CD4-positive, alpha-beta T cell (primary cell): Measurements from ENCODE around the gene CDS2. TPM values are rescaled to one million over a fixed set of nuclear protein-coding genes. Genes with fewer than 3 reads are reported as not detected.

ENCODE experiments used
- ATAC-seq: fragments of 200-7000 bp; cut with Tn5 transposase; one replicate; pipeline ENCODE4 v1.10.0; 2022; ENCODE audit warnings: mild to moderate bottlenecking; ENCODE audit not compliant: poor library complexity
- CTCF ChIA-PET: fragments of 350-600 bp; sonication (Branson Sonifier 250); formaldehyde crosslinking; loops from one replicate; lab custom pipeline; 2021; ENCODE audit warnings: antibody characterized with exemption, inconsistent platforms; lab: Charles Lee
- POLR2A ChIA-PET: fragments of 350-600 bp; sonication (Branson Sonifier 250); formaldehyde crosslinking; loops from one replicate; lab custom pipeline; 2021; ENCODE audit warnings: antibody characterized with exemption, inconsistent platforms; lab: Charles Lee
- DNase-seq, 14 experiments: peaks; one replicate each; pipeline ENCODE4 v3.0.0-alpha.2; 2013 to 2020; ENCODE audit warnings: mixed read lengths in 2 of 14
- H3K27ac ChIP-seq, 2 donors: one replicate each; pipeline versions ENCODE4 v1.5.1 to v1.7.0; 2013; ENCODE audit warnings: low read length in 2 of 2, low read depth in 1 of 2, mild to moderate bottlenecking in 1 of 2
- H3K27me3 ChIP-seq, 2 experiments: 1 replicate in 1 of 2; 2 replicates in 1 of 2; pipeline versions ENCODE4 v1.6.1 to v1.7.0; 2013; ENCODE audit warnings: low read length in 2 of 2, control low read depth in 1 of 2, mild to moderate bottlenecking in 1 of 2, moderate library complexity in 1 of 2; ENCODE audit not compliant: insufficient read depth in 2 of 2, control insufficient read depth in 1 of 2
- H3K36me3 ChIP-seq: one replicate; pipeline ENCODE4 v1.6.1; 2013; ENCODE audit warnings: low read length, control low read depth; ENCODE audit not compliant: insufficient read depth
- H3K4me1 ChIP-seq: one replicate; pipeline ENCODE4 v1.6.1; 2013; ENCODE audit warnings: low read length, control low read depth; ENCODE audit not compliant: insufficient read depth
- H3K4me3 ChIP-seq: one replicate; pipeline ENCODE4 v1.5.1; 2013; ENCODE audit warnings: mild to moderate bottlenecking, low read length, moderate library complexity
- H3K9me3 ChIP-seq, 2 experiments: 1 replicate in 1 of 2; 2 replicates in 1 of 2; pipeline versions ENCODE4 v1.6.1 to v1.7.0; 2013; ENCODE audit warnings: low read length in 2 of 2, mild to moderate bottlenecking in 2 of 2, control low read depth in 1 of 2, moderate library complexity in 1 of 2; ENCODE audit not compliant: control insufficient read depth in 1 of 2, insufficient read depth in 1 of 2
- H3K27ac Mint-ChIP-seq: one replicate; pipeline ENCODE4 v1.8.0; 2020; ENCODE audit warnings: mixed read lengths
- H3K27me3 Mint-ChIP-seq: one replicate; pipeline ENCODE4 v1.8.0; 2021; ENCODE audit warnings: mixed read lengths
- H3K36me3 Mint-ChIP-seq: one replicate; pipeline ENCODE4 v1.8.0; 2021; ENCODE audit warnings: low read depth, mixed read lengths
- H3K4me1 Mint-ChIP-seq: one replicate; pipeline ENCODE4 v1.8.0; 2021; ENCODE audit warnings: low read depth, mixed read lengths
- H3K4me3 Mint-ChIP-seq: one replicate; pipeline ENCODE4 v1.8.0; 2020; ENCODE audit warnings: mild to moderate bottlenecking, mixed read lengths
- H3K9me3 Mint-ChIP-seq: one replicate; pipeline ENCODE4 v1.8.0; 2020; ENCODE audit warnings: mixed read lengths
- intact Hi-C, 2 experiments: fragments of 100-400 bp; cut with DNase I in 1 of 2; cut with micrococcal nuclease in 1 of 2; formaldehyde crosslinking; loops; one replicate each; pipeline versions ENCODE4 v1.15.1 to v1.9.0; 2023 to 2025; cut with DNase I, micrococcal nuclease
- total RNA-seq, 174 experiments: library from RNA in 2 of 174; stranded (reverse) in 2 of 174; gene quantifications; one replicate each; pipeline ENCODE4 v1.2.3 and lab custom pipeline; 2021 to 2026
- TF ChIP-seq, protein P1 (sequence below): fragments of 200-600 bp; IDR thresholded peaks from one replicate; pipeline ENCODE4 v1.8.0; 2022; ENCODE audit warnings: antibody characterized with exemption, mild to moderate bottlenecking

CDS2 gene
- total RNA-seq, 2 experiments from 2014 or later = 62.4 to 65.0 TPM

DNA sequence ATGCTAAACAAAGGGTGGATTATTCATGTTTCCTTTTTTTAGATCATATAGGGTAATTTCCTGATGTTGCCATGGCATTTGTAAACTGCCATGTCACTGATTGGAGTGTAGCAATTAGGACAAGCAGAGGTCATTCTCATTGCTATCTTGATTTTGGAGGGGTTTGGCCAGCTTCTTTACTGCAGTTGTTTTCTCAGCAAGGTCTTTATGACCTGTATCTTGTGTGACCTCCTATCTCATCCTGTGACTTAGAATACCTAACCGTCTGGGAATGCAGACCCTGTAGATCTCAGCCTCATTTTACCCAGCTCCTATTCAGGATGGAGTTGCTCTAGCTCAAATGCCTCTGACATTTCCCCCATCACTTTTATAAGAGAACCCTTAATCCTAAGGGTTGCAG is 53.6 kb downstream of the CDS2 start:
- no peak overlapping the region for H3K27ac ChIP-seq
- CTCF ChIA-PET = interaction anchor here (1.4 kb wide), 1 partner anchor 54 kb away, joined by 3 read pairs; the partner anchor contains the start of gene CDS2
- H3K36me3 Mint-ChIP-seq = peaks cover 90% of the 10 kb centered on the region

DNA sequence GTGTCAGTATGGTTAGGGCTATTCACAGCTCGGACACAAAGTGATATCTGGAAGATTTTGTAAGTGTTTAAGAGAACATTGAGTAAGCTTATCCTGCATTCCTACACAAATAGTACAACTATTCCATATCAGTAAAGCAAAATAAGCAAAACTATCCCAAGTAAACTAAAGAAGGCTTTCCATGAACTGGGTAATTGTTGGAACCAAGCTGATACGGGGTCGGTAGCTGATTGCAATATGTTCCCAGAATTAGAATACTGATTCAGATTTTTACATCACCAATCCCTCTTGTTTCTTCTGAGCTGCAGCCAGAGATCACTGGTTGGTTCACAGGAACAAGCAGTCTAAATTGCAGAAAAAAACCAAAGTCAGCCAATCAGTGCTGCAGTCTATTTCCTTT is 54.1 kb downstream of the CDS2 start:
- Histone ChIP-seq H3K9me3 (no peaks in the 10 kb centered on the region), H3K27ac (no peak overlapping the region), H3K36me3 (peaks cover 79% of the 10 kb centered on the region), H3K27me3 (no peaks in the 10 kb centered on the region), H3K4me3 (no peak overlapping the region), H3K4me1 (no peaks in the 10 kb centered on the region)
- Mint-ChIP-seq H3K4me1 (no peaks in the 10 kb centered on the region), H3K36me3 (peaks cover 92% of the 10 kb centered on the region), H3K27ac (no peak overlapping the region), H3K4me3 (no peak overlapping the region), H3K9me3 (no peaks in the 10 kb centered on the region), H3K27me3 (no peaks in the 10 kb centered on the region)
- CTCF ChIA-PET = interaction anchor here (1.4 kb wide), 1 partner anchor 54 kb away, joined by 3 read pairs; the partner anchor contains the start of gene CDS2
- DNase-seq (no peak), ATAC-seq (no peak)
- TF ChIP-seq, protein P1, sequence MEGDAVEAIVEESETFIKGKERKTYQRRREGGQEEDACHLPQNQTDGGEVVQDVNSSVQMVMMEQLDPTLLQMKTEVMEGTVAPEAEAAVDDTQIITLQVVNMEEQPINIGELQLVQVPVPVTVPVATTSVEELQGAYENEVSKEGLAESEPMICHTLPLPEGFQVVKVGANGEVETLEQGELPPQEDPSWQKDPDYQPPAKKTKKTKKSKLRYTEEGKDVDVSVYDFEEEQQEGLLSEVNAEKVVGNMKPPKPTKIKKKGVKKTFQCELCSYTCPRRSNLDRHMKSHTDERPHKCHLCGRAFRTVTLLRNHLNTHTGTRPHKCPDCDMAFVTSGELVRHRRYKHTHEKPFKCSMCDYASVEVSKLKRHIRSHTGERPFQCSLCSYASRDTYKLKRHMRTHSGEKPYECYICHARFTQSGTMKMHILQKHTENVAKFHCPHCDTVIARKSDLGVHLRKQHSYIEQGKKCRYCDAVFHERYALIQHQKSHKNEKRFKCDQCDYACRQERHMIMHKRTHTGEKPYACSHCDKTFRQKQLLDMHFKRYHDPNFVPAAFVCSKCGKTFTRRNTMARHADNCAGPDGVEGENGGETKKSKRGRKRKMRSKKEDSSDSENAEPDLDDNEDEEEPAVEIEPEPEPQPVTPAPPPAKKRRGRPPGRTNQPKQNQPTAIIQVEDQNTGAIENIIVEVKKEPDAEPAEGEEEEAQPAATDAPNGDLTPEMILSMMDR = no peak
- POLR2A ChIA-PET = no interaction called here
- intact Hi-C loops = no loop called here

More for the DNA sequence above, 53.6 kb downstream of the CDS2 start:
- Histone ChIP-seq H3K27me3 (no peaks in the 10 kb centered on the region), H3K36me3 (peaks cover 77% of the 10 kb centered on the region), H3K4me1 (no peaks in the 10 kb centered on the region), H3K4me3 (no peak overlapping the region), H3K9me3 (no peaks in the 10 kb centered on the region)
- TF ChIP-seq, protein P1 = no peak
- no peaks in the 10 kb centered on the region for H3K4me1 Mint-ChIP-seq
- intact Hi-C loops = no loop called here
- no peak overlapping the region for H3K27ac Mint-ChIP-seq
- H3K27me3 Mint-ChIP-seq = no peaks in the 10 kb centered on the region
- H3K4me3 Mint-ChIP-seq = no peak overlapping the region
- POLR2A ChIA-PET = no interaction called here
- ATAC-seq (no peak), DNase-seq (no peak)
- H3K9me3 Mint-ChIP-seq = no peaks in the 10 kb centered on the region

DNA sequence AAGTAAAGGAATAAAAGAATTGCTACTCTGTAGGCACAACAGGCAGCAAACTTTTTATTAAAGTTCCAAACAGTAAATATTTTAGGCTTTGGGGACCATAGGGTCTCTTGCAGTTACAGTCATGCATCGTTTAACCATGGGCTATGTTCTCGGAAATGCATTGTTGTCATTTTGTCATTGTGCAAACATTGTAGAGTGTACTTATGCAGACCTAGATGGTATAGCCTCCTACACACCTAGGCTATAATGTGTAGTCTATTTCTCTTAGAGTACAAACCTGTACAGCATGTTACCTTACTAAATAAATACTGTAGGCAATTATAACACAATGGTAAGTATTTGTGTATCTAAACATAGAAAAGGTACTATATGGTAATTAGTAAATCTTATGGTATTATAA is 54.7 kb downstream of the CDS2 start:
- POLR2A ChIA-PET = interaction anchor here (1.0 kb wide), 1 partner anchor 61 kb away, joined by 3 read pairs; the partner anchor contains the start of gene PCNA
- intact Hi-C loops = no loop called here
- CTCF ChIA-PET = interaction anchor here (1.4 to 2.3 kb wide), 2 partner anchors 55 kb away, joined by 3 to 7 read pairs; partner anchors contain the start of gene CDS2
- H3K36me3 Mint-ChIP-seq = peaks cover 92% of the 10 kb centered on the region
- Histone ChIP-seq H3K4me3 (no peak overlapping the region), H3K27me3 (no peaks in the 10 kb centered on the region), H3K27ac (no peak overlapping the region), H3K9me3 (no peaks in the 10 kb centered on the region), H3K36me3 (peaks cover 81% of the 10 kb centered on the region), H3K4me1 (no peaks in the 10 kb centered on the region)
- no peaks in the 10 kb centered on the region for H3K4me1 Mint-ChIP-seq
- DNase-seq (no peak), ATAC-seq (no peak)
- no peak overlapping the region for H3K27ac Mint-ChIP-seq
- H3K4me3 Mint-ChIP-seq = no peak overlapping the region
- no peaks in the 10 kb centered on the region for H3K27me3 Mint-ChIP-seq
- no peaks in the 10 kb centered on the region for H3K9me3 Mint-ChIP-seq
- TF ChIP-seq, protein P1 = no peak
